SK-N-SH treated with all-trans-retinoic acid at 6 μM for 48 hours (cell line): Measurements from ENCODE around the gene SMIM9.

Source experiments
- ATAC-seq: fragments of 200-7000 bp; cut with Tn5 transposase; 3 replicates; pipeline ENCODE4 v1.9.1; 2020; ENCODE audit warnings: mild to moderate bottlenecking, moderate library complexity
- ARNTL ChIP-seq: fragments of 450-650 bp; formaldehyde crosslinking; IDR thresholded peaks from 2 replicates; pipeline ENCODE4 v1.5.0; 2020; ENCODE audit warnings: low read depth, mild to moderate bottlenecking, moderate library complexity, borderline replicate concordance
- BACH2 ChIP-seq: fragments of 250-450 bp; sonication (Bioruptor Pico); IDR thresholded peaks from 2 replicates; pipeline ENCODE4 v1.9.0; 2021; ENCODE audit warnings: mild to moderate bottlenecking, borderline replicate concordance
- CSDC2 ChIP-seq: fragments of 250-450 bp; sonication (Bioruptor Pico); IDR thresholded peaks from 2 replicates; pipeline ENCODE4 v1.5.0; 2020; ENCODE audit warnings: mild to moderate bottlenecking, moderate library complexity
- ESRRG ChIP-seq: fragments of 250-450 bp; sonication (Bioruptor Pico); IDR thresholded peaks from 2 replicates; pipeline ENCODE4 v1.6.1; 2021; ENCODE audit warnings: mild to moderate bottlenecking
- GLIS3 ChIP-seq: fragments of 250-450 bp; sonication (Bioruptor Pico); IDR thresholded peaks from 2 replicates; pipeline ENCODE4 v1.5.0; 2020; ENCODE audit warnings: mild to moderate bottlenecking, moderate library complexity
- ISL1 ChIP-seq: fragments of 250-450 bp; sonication (Bioruptor Pico); IDR thresholded peaks from 2 replicates; pipeline ENCODE4 v2.1.2; 2022; ENCODE audit warnings: mild to moderate bottlenecking, moderate library complexity
- OSR1 ChIP-seq: fragments of 250-450 bp; sonication (Bioruptor Pico); IDR thresholded peaks from 2 replicates; pipeline ENCODE4 v1.8.0; 2022; ENCODE audit warnings: moderate library complexity, mild to moderate bottlenecking, inconsistent platforms
- PATZ1 ChIP-seq: fragments of 250-450 bp; sonication (Bioruptor Pico); IDR thresholded peaks from 2 replicates; pipeline ENCODE4 v1.8.0; 2020; ENCODE audit warnings: mild to moderate bottlenecking, moderate library complexity, borderline replicate concordance
- PPARA ChIP-seq: fragments of 250-450 bp; sonication (Bioruptor Pico); IDR thresholded peaks from 2 replicates; pipeline ENCODE4 v1.5.0; 2020; ENCODE audit warnings: mild to moderate bottlenecking, borderline replicate concordance
- RARB ChIP-seq: fragments of 250-450 bp; sonication (Bioruptor Pico); IDR thresholded peaks from 2 replicates; pipeline ENCODE4 v1.8.0; 2021; ENCODE audit warnings: mild to moderate bottlenecking, moderate library complexity
- SNAI2 ChIP-seq: fragments of 250-450 bp; sonication (Bioruptor Pico); IDR thresholded peaks from 2 replicates; pipeline ENCODE4 v1.5.0; 2020; ENCODE audit warnings: mild to moderate bottlenecking, moderate library complexity
- TCF4 ChIP-seq: fragments of 250-450 bp; sonication (Bioruptor Pico); IDR thresholded peaks from 2 replicates; pipeline ENCODE4 v1.8.0; 2021; ENCODE audit warnings: mild to moderate bottlenecking, moderate library complexity, borderline replicate concordance
- TOX ChIP-seq: fragments of 250-450 bp; sonication (Bioruptor Pico); IDR thresholded peaks from 2 replicates; pipeline ENCODE4 v1.8.0; 2021; ENCODE audit warnings: mild to moderate bottlenecking, moderate library complexity, borderline replicate concordance
- TSHZ2 ChIP-seq: fragments of 250-450 bp; sonication (Bioruptor Pico); IDR thresholded peaks from 2 replicates; pipeline ENCODE4 v1.5.0; 2020; ENCODE audit warnings: mild to moderate bottlenecking, moderate library complexity
- ZC3H10 ChIP-seq: fragments of 250-450 bp; sonication (Bioruptor Pico); IDR thresholded peaks from 2 replicates; pipeline ENCODE4 v1.5.1; 2021; ENCODE audit warnings: mild to moderate bottlenecking, moderate library complexity
- ZFP3 ChIP-seq: fragments of 250-450 bp; sonication (Bioruptor Pico); IDR thresholded peaks from 2 replicates; pipeline ENCODE4 v1.5.0; 2020; ENCODE audit warnings: mild to moderate bottlenecking, moderate library complexity
- ZFP30 ChIP-seq: fragments of 450-650 bp; formaldehyde crosslinking; IDR thresholded peaks from 2 replicates; pipeline ENCODE4 v1.5.0; 2022; ENCODE audit warnings: mild to moderate bottlenecking, moderate library complexity
- ZNF565 ChIP-seq: fragments of 450-650 bp; formaldehyde crosslinking; conservative IDR thresholded peaks from 2 replicates; pipeline ENCODE4 v1.5.0; 2020; ENCODE audit warnings: low read depth, mild to moderate bottlenecking, moderate library complexity
- ZNF70 ChIP-seq: fragments of 450-650 bp; formaldehyde crosslinking; IDR thresholded peaks from 2 replicates; pipeline ENCODE4 v1.5.0; 2020; ENCODE audit warnings: mild to moderate bottlenecking, moderate library complexity
- ZNF8 ChIP-seq: fragments of 450-650 bp; formaldehyde crosslinking; IDR thresholded peaks from 2 replicates; pipeline ENCODE4 v1.5.0; 2020; ENCODE audit warnings: mild to moderate bottlenecking, moderate library complexity
- TF ChIP-seq, protein P1 (sequence below): fragments of 250-450 bp; sonication (Bioruptor Pico); IDR thresholded peaks from 2 replicates; pipeline ENCODE4 v1.5.1; 2020; ENCODE audit warnings: low read depth, mild to moderate bottlenecking, moderate library complexity
- TF ChIP-seq, protein P2 (sequence below): fragments of 250-450 bp; sonication (Bioruptor Pico); IDR thresholded peaks from 2 replicates; pipeline ENCODE4 v1.5.1; 2021; ENCODE audit warnings: mild to moderate bottlenecking, moderate library complexity
- TF ChIP-seq, protein P3 (sequence below): fragments of 250-450 bp; sonication (Bioruptor Pico); IDR thresholded peaks from 2 replicates; pipeline ENCODE4 v1.8.0; 2021; ENCODE audit warnings: low read depth, mild to moderate bottlenecking, moderate library complexity, borderline replicate concordance

SMIM9 gene

GRCh38 chrX:154780968-154781367 lies 53.5 kb downstream of the SMIM9 start:
- no peak for ATAC-seq
- TF ChIP-seq ZFP30 (no peak), BACH2 (CRISPR knock-in tag) (no peak), GLIS3 (CRISPR knock-in tag) (no peak), ISL1 (CRISPR knock-in tag) (no peak), ZFP3 (CRISPR knock-in tag) (no peak), ARNTL (CRISPR knock-in tag) (no peak), OSR1 (CRISPR knock-in tag) (no peak), ZC3H10 (CRISPR knock-in tag) (no peak), RARB (CRISPR knock-in tag) (no peak), SNAI2 (CRISPR knock-in tag) (no peak), CSDC2 (CRISPR knock-in tag) (no peak), TCF4 (no peak)
- TF ChIP-seq, protein P1, sequence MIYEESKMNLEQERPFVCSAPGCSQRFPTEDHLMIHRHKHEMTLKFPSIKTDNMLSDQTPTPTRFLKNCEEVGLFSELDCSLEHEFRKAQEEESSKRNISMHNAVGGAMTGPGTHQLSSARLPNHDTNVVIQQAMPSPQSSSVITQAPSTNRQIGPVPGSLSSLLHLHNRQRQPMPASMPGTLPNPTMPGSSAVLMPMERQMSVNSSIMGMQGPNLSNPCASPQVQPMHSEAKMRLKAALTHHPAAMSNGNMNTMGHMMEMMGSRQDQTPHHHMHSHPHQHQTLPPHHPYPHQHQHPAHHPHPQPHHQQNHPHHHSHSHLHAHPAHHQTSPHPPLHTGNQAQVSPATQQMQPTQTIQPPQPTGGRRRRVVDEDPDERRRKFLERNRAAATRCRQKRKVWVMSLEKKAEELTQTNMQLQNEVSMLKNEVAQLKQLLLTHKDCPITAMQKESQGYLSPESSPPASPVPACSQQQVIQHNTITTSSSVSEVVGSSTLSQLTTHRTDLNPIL (CRISPR knock-in tag) = no peak
- TF ChIP-seq, protein P2, sequence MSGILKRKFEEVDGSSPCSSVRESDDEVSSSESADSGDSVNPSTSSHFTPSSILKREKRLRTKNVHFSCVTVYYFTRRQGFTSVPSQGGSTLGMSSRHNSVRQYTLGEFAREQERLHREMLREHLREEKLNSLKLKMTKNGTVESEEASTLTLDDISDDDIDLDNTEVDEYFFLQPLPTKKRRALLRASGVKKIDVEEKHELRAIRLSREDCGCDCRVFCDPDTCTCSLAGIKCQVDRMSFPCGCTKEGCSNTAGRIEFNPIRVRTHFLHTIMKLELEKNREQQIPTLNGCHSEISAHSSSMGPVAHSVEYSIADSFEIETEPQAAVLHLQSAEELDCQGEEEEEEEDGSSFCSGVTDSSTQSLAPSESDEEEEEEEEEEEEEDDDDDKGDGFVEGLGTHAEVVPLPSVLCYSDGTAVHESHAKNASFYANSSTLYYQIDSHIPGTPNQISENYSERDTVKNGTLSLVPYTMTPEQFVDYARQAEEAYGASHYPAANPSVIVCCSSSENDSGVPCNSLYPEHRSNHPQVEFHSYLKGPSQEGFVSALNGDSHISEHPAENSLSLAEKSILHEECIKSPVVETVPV (CRISPR knock-in tag) = no peak
- TF ChIP-seq, protein P3, sequence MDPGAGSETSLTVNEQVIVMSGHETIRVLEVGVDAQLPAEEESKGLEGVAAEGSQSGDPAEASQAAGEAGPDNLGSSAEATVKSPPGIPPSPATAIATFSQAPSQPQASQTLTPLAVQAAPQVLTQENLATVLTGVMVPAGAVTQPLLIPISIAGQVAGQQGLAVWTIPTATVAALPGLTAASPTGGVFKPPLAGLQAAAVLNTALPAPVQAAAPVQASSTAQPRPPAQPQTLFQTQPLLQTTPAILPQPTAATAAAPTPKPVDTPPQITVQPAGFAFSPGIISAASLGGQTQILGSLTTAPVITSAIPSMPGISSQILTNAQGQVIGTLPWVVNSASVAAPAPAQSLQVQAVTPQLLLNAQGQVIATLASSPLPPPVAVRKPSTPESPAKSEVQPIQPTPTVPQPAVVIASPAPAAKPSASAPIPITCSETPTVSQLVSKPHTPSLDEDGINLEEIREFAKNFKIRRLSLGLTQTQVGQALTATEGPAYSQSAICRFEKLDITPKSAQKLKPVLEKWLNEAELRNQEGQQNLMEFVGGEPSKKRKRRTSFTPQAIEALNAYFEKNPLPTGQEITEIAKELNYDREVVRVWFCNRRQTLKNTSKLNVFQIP (CRISPR knock-in tag) = no peak

- TF ChIP-seq ZNF565 = no peak
- TF ChIP-seq PPARA (CRISPR knock-in tag) = no peak
- no peak for TF ChIP-seq ISL1 (CRISPR knock-in tag)
- no peak for TF ChIP-seq TOX (CRISPR knock-in tag)
- no peak for TF ChIP-seq ZFP30
- no peak for TF ChIP-seq ZNF8 (CRISPR knock-in tag)
- TF ChIP-seq ZNF70 = no peak
- TF ChIP-seq RARB (CRISPR knock-in tag) = no peak
- no peak for TF ChIP-seq ZC3H10 (CRISPR knock-in tag)
- TF ChIP-seq, protein P2 (CRISPR knock-in tag) = no peak
- TF ChIP-seq TSHZ2 (CRISPR knock-in tag) = no peak
- no peak; the same call in 1 of the 3 replicates for ATAC-seq
Observed at GRCh38 chrX:154779261-154779660, 55.2 kb downstream of the SMIM9 start.

GRCh38 chrX:154776753-154777152 lies 57.7 kb downstream of the SMIM9 start:
- TF ChIP-seq ZNF70 = no peak
- TF ChIP-seq ESRRG = no peak
- TF ChIP-seq ISL1 (CRISPR knock-in tag) = no peak
- no peak for TF ChIP-seq TOX (CRISPR knock-in tag)
- TF ChIP-seq, protein P2 (CRISPR knock-in tag) = no peak
- no peak for TF ChIP-seq ZFP30
- TF ChIP-seq PATZ1 (CRISPR knock-in tag) = no peak
- no peak for TF ChIP-seq OSR1 (CRISPR knock-in tag)
- no peak for TF ChIP-seq SNAI2 (CRISPR knock-in tag)
- TF ChIP-seq PPARA (CRISPR knock-in tag) = no peak
- TF ChIP-seq, protein P1 (CRISPR knock-in tag) = no peak
- no peak for TF ChIP-seq TCF4
- no peak for ATAC-seq
